ENCODE data around the gene CLN6.

The CLN6 gene

GRCh38 chr15:68229386-68230156, at the start of gene CLN6:
Gene CLN6 (minus strand): TSS chr15:68229728. CDS start chr15:68229584, 144 bp downstream.
- peak; percentile 51 for DNase-seq (ENCODE audit: low read depth)

- no peak for DNase-seq (ENCODE audit: low read depth)
Measured at GRCh38 chr15:68278595-68279405, 49.3 kb upstream of the CLN6 start.

GRCh38 chr15:68278345-68278594, 48.7 kb upstream of the CLN6 start:
- peak; percentile 52 for DNase-seq (ENCODE audit: low read depth)

- DNase-seq (ENCODE audit: low read depth): peak; percentile 76
Measured at GRCh38 chr15:68277603-68278344, 48.2 kb upstream of the CLN6 start, which contains the start of gene FEM1B. Gene FEM1B (plus strand): TSS chr15:68277745. CDS start chr15:68278418, 673 bp downstream.

- DNase-seq (ENCODE audit: low read depth): no peak
Measured at GRCh38 chr15:68277131-68277602, 47.6 kb upstream of the CLN6 start.

GRCh38 chr15:68276668-68277067, 47.1 kb upstream of the CLN6 start:
- DNase-seq (ENCODE audit: low read depth): no peak

- no peak for DNase-seq (ENCODE audit: low read depth)
Measured at GRCh38 chr15:68275165-68275746, 45.7 kb upstream of the CLN6 start.

GRCh38 chr15:68274201-68274848, 44.8 kb upstream of the CLN6 start:
- DNase-seq (ENCODE audit: low read depth): no peak

- DNase-seq (ENCODE audit: low read depth): no peak
Measured at GRCh38 chr15:68272721-68273271, 43.3 kb upstream of the CLN6 start.

- no peak for DNase-seq (ENCODE audit: low read depth)
Measured at GRCh38 chr15:68271854-68272471, 42.4 kb upstream of the CLN6 start.

GRCh38 chr15:68268405-68268804, 38.9 kb upstream of the CLN6 start:
- no peak for DNase-seq (ENCODE audit: low read depth)

- no peak for DNase-seq (ENCODE audit: low read depth)
Measured at GRCh38 chr15:68265674-68266073, 36.1 kb upstream of the CLN6 start.

- DNase-seq (ENCODE audit: low read depth): no peak
Measured at GRCh38 chr15:68265081-68265480, 35.6 kb upstream of the CLN6 start.

GRCh38 chr15:68264282-68264681, 34.8 kb upstream of the CLN6 start:
- DNase-seq (ENCODE audit: low read depth): no peak

GRCh38 chr15:68262514-68263356, 33.2 kb upstream of the CLN6 start:
- DNase-seq (ENCODE audit: low read depth): no peak

GRCh38 chr15:68261980-68262379, 32.5 kb upstream of the CLN6 start:
- DNase-seq (ENCODE audit: low read depth): no peak

GRCh38 chr15:68261241-68261640, 31.7 kb upstream of the CLN6 start:
- no peak for DNase-seq (ENCODE audit: low read depth)

GRCh38 chr15:68259883-68260282, 30.4 kb upstream of the CLN6 start:
- DNase-seq (ENCODE audit: low read depth): no peak

GRCh38 chr15:68258692-68259091, 29.2 kb upstream of the CLN6 start:
- DNase-seq (ENCODE audit: low read depth): no peak

All from stimulated activated CD8-positive, alpha-beta memory T cell treated with anti-CD3 and anti-CD28 coated beads, Interleukin-15, amount 100 ng/mL, for 1 hour (primary cell).